ENCODE data around the gene SCARB1. TPM values are rescaled to one million over a fixed set of nuclear protein-coding genes. Genes with fewer than 3 reads are reported as not detected.

The SCARB1 gene
- total RNA-seq, 1 experiment from 2014 or later: 359 TPM

DNA sequence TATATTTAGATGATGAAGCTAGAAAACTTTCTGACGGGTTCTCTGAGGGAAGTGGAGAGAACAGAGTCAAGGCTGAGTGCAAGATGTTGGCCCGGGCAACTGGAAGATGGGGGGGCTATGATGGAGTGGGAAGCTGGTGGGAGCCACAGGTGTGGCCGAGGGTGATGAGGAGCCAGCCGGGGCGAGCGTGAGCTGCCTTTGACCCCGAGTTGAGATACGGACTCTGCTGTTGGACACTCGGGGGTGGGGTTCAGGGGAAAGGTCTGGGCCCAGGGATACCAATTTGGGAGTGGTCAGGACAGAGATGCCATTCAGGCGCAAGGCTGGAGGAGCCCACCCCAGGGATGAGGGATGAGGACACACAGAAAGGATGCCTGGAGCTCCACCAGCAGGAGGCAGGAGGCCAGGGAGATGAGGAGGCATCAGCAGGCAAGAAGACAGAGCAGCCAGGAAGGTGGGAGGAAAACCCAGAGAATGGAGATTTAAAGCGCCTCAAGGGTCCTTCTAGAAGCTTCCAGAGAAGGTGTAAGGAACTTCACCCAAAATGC lies 9.0 kb downstream of the SCARB1 start:
- BruUV-seq (replicated peaks): no TSS peak
- no peak for ATAC-seq
- ChIA-PET CTCF (no interaction called here), POLR2A (no interaction called here)
- Histone ChIP-seq H3K9me3 (ENCODE audit: control insufficient read depth, insufficient read depth, low read depth, low read length) (no peaks in the 10 kb centered on the region), H3K36me3 (ENCODE audit: control insufficient read depth, insufficient read depth, low read length) (0 out of 2 replicates have a peak, but pooled peaks cover 2% of the 10 kb centered on the region), H3K27me3 (ENCODE audit: control insufficient read depth, insufficient read depth, low read length) (no peaks in the 10 kb centered on the region), H3K27ac (ENCODE audit: low read length) (no peak overlapping the region), H3K4me3 (ENCODE audit: low read depth in 2 of 2, low read length in 2 of 2) (no peak overlapping the region), H3K4me1 (ENCODE audit: control insufficient read depth, insufficient read depth, low read length) (peaks cover 30% of the 10 kb centered on the region)
- TF ChIP-seq SIN3A (IDR thresholded peaks at IDR 0.05; ENCODE audit: borderline replicate concordance, insufficient read depth, low read depth, low read length): no peak
- TF ChIP-seq, protein P1, sequence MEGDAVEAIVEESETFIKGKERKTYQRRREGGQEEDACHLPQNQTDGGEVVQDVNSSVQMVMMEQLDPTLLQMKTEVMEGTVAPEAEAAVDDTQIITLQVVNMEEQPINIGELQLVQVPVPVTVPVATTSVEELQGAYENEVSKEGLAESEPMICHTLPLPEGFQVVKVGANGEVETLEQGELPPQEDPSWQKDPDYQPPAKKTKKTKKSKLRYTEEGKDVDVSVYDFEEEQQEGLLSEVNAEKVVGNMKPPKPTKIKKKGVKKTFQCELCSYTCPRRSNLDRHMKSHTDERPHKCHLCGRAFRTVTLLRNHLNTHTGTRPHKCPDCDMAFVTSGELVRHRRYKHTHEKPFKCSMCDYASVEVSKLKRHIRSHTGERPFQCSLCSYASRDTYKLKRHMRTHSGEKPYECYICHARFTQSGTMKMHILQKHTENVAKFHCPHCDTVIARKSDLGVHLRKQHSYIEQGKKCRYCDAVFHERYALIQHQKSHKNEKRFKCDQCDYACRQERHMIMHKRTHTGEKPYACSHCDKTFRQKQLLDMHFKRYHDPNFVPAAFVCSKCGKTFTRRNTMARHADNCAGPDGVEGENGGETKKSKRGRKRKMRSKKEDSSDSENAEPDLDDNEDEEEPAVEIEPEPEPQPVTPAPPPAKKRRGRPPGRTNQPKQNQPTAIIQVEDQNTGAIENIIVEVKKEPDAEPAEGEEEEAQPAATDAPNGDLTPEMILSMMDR (IDR thresholded peaks at IDR 0.05): no peak
- TF ChIP-seq, protein P2, sequence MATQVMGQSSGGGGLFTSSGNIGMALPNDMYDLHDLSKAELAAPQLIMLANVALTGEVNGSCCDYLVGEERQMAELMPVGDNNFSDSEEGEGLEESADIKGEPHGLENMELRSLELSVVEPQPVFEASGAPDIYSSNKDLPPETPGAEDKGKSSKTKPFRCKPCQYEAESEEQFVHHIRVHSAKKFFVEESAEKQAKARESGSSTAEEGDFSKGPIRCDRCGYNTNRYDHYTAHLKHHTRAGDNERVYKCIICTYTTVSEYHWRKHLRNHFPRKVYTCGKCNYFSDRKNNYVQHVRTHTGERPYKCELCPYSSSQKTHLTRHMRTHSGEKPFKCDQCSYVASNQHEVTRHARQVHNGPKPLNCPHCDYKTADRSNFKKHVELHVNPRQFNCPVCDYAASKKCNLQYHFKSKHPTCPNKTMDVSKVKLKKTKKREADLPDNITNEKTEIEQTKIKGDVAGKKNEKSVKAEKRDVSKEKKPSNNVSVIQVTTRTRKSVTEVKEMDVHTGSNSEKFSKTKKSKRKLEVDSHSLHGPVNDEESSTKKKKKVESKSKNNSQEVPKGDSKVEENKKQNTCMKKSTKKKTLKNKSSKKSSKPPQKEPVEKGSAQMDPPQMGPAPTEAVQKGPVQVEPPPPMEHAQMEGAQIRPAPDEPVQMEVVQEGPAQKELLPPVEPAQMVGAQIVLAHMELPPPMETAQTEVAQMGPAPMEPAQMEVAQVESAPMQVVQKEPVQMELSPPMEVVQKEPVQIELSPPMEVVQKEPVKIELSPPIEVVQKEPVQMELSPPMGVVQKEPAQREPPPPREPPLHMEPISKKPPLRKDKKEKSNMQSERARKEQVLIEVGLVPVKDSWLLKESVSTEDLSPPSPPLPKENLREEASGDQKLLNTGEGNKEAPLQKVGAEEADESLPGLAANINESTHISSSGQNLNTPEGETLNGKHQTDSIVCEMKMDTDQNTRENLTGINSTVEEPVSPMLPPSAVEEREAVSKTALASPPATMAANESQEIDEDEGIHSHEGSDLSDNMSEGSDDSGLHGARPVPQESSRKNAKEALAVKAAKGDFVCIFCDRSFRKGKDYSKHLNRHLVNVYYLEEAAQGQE (IDR thresholded peaks at IDR 0.05; ENCODE audit: insufficient read depth in 1 of 2, low read depth in 2 of 2, low read length in 1 of 2): no peak
- intact Hi-C loops (cut with micrococcal nuclease; ENCODE audit: unreplicated experiment): no loop called here
- DNase-seq (ENCODE audit: low read depth, low spot score): no peak
- in situ Hi-C loops (cut with HindIII; ENCODE audit: low pct_unique_long_range_greater_than_20kb, low sequenced_read_pairs): no loop called here

DNA sequence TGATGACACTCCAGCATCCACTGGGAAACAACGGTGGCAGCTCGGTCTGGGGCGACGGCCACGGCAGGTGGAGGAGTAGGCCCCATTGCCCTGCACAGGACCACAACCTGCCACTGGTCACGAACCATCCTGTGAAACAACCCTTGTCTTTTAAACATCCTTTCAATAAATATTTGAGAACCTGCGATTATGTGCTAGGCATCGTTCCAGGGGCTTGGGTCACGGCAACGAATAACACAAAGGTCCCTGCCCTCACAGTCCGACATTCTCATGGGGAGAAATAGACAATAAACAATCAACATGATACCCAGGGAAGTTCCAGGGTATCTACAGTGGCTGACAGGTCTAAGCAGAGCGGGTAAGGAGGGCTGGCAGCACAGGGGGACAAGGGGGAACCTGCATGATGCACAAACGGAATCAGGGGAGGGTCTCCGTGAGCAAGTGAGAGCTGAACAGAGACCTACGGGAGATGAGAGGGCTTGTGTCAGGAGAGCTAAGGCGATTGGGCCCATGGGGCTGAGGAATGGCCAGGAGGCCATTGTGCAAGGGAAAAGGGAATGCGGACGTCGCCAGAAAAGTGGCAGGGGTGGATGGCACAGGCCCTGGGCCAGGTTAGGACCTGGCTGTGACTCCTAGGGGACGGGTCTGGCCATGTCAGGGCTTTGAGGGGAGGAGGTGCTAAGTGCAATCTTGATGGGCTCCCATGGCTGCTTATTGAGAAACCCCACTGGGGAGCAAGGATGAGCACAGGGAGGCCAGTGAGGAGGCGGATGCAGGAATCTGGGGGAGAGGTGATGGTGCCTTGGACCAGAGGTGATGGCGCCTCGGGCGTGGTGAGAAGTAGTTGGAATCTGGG lies 9.7 kb downstream of the SCARB1 start:
- Histone ChIP-seq H3K27me3 (ENCODE audit: control insufficient read depth, insufficient read depth, low read length) (no peaks in the 10 kb centered on the region), H3K27ac (ENCODE audit: low read length) (no peak overlapping the region), H3K4me1 (ENCODE audit: control insufficient read depth, insufficient read depth, low read length) (peaks cover 33% of the 10 kb centered on the region), H3K9me3 (ENCODE audit: control insufficient read depth, insufficient read depth, low read depth, low read length) (no peaks in the 10 kb centered on the region), H3K36me3 (ENCODE audit: control insufficient read depth, insufficient read depth, low read length) (0 out of 2 replicates have a peak, but pooled peaks cover 2% of the 10 kb centered on the region), H3K4me3 (ENCODE audit: low read depth in 2 of 2, low read length in 2 of 2) (no peak overlapping the region)
- ChIA-PET POLR2A (no interaction called here), CTCF (no interaction called here)
- no TSS peak for BruUV-seq (replicated peaks)
- ATAC-seq (no peak), DNase-seq (ENCODE audit: low read depth, low spot score) (no peak)
- no peak for TF ChIP-seq SIN3A (IDR thresholded peaks at IDR 0.05; ENCODE audit: borderline replicate concordance, insufficient read depth, low read depth, low read length)
- TF ChIP-seq POLR2AphosphoS5 (IDR thresholded peaks at IDR 0.05; ENCODE audit: low read depth, low read length): no peak
- TF ChIP-seq, protein P2 (IDR thresholded peaks at IDR 0.05; ENCODE audit: insufficient read depth in 1 of 2, low read depth in 2 of 2, low read length in 1 of 2): no peak
- TF ChIP-seq TCF7L2 (IDR thresholded peaks at IDR 0.05; ENCODE audit: low read depth, low read length): no peak
- TF ChIP-seq, protein P1 (IDR thresholded peaks at IDR 0.05): no peak
- intact Hi-C loops (cut with micrococcal nuclease; ENCODE audit: unreplicated experiment) (no loop called here), in situ Hi-C loops (cut with HindIII; ENCODE audit: low pct_unique_long_range_greater_than_20kb, low sequenced_read_pairs) (no loop called here)

Measured in Panc1 (cell line).